ENCODE results near the gene BRD1.

GRCh38 chr22:49869086-49869830, 41.6 kb upstream of the BRD1 start:
- no peak for TF ChIP-seq POLR2A (IDR thresholded peaks at IDR 0.05)
- no peak for TF ChIP-seq CTCF (IDR thresholded peaks at IDR 0.05)
- TF ChIP-seq EP300 (IDR thresholded peaks at IDR 0.05; ENCODE audit: low read depth) = no peak
- TF ChIP-seq POLR2AphosphoS5 (IDR thresholded peaks at IDR 0.05) = no peak

Measured in transverse colon (tissue), 4 donors.